Eye (tissue), 1 donor: ENCODE measurements around the gene CTSW.

ENCODE experiments used
- DNase-seq: peaks from one replicate; pipeline ENCODE4 v3.0.0-alpha.2; 2015

CTSW gene

DNA sequence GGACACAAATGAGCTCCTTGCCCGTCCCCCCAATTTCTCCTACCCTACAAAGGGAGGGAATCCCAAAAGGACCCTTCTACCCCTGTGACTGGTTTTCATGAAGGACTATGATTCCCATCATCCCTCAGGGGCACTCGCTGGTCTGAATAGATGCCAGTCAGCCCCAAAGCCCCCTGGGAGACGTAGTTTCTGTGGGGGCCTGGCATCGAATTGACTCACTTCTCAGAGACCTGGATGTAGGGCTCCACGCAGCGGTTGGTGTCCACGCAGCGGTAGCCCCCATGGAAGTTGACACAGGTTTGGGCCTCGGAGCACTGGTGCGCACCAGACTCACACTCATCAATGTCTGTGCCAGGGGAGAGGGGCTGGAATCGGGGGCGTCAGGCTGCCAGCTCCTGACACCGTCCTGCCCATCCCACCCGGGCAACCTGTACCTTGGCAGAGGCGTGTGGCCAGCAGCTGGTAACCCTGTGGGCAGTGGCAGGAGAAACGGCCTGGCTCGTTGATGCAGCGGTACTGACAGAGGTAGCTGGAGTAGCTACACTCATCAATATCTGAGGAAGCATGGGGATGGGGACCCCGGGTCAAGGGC is 11.5 kb upstream of the CTSW start:
- peak; percentile 64 for DNase-seq

DNA sequence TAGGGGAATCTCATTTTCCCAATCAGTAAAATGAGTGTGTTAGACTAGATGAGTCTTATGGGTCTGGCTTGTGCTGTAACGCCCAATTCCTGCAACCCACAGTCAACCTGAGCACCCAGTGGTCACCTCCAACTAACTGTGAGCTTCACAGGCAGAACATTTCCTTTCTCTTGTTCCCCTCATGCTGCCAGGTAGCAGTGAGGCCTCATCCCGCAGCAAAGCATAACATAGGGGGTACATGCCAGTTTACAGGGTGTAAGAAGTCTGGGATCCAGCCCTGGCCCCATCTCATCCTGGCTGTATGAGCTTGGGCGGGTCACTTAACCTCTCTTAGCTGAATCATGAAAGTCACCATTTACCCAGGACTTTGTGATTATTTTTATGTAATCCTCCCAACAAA is 10.7 kb upstream of the CTSW start:
- no peak for DNase-seq

DNA sequence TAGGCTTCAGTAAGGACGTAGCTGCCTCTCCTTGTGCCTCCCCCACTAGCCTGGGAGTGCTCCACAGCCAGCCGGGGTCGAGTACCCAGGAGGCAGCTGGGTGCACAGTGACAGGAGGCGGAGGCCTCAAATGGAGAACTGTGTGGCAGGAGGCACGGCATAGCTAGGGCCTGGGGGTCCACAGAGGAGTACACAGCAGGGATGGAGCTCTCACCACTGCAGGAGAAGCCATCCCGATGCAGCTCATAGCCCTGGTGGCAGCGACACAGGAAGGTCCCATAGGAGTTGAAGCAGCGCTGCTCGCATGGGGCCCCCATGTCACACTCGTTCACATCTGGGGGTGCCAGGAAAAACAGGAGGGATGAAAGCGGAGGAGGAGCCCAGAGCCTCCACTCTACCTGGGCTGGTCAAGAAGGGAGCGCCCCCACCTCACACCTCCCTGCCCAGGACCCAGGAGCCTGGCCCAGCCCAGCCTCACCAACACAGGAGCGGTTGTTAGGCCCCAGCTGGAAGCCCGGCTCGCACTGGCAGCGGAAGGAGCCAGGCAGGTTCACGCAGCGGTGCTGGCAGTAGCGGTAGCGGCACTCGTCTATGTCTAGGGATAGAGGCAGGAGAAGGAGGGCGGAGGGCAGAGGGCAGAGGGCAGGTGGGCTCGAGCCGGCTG is 9.9 kb upstream of the CTSW start:
- no peak for DNase-seq

DNA sequence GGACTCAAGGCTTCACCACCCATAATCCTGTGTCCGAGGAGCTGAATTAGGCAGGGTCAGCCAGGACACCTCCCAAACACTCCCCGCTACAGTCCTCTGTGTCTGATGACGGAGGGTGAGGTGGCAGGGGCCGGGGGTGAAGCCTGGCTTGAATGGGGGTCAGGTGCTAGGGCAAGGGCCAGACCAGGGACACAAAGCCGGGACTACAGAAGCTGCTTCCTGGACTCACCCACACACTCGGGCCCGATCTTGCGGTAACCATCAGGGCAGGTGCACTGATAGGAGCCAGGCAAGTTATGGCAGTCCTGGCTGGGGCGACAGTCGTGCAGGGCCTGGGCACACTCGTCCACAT is 9.4 kb upstream of the CTSW start:
- no peak for DNase-seq

GRCh38 chr11:65870706-65871681 is 8.6 kb upstream of the CTSW start:
- no peak for DNase-seq

GRCh38 chr11:65871811-65872548 is 7.7 kb upstream of the CTSW start:
- DNase-seq: peak; percentile 48

- peak; percentile 62 for DNase-seq
These were observed 6.9 kb upstream of the CTSW start, which contains the start of gene EFEMP2 for GRCh38 chr11:65872586-65873317. Gene EFEMP2, minus strand, starts transcription at chr11:65872800. Its CDS starts 446 bp downstream, at chr11:65872354.

GRCh38 chr11:65873318-65874156 is 6.1 kb upstream of the CTSW start:
- peak; percentile 98 for DNase-seq

DNA sequence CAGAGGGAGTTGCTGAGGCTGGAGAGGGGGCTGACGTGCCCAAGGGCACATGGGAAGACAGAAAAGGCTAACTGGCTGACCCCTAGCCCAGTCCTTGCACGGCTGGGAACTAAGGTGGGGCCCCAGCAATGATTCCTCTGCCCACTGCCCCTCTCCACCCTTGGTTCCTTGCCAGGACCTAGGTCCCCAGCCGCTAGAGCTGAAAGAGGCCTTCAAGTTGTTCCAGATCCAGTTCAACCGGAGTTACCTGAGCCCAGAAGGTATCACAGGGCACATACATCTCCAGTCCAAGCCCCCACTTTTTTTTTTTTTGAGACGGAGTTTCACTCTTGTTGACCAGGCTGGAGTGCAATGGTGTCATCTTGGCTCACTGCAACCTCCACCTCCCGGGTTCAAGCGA is 390 bp downstream of the CTSW start:
- DNase-seq: no peak

- DNase-seq: no peak
These were observed 1.3 kb downstream of the CTSW start for GRCh38 chr11:65880844-65881421.

DNA sequence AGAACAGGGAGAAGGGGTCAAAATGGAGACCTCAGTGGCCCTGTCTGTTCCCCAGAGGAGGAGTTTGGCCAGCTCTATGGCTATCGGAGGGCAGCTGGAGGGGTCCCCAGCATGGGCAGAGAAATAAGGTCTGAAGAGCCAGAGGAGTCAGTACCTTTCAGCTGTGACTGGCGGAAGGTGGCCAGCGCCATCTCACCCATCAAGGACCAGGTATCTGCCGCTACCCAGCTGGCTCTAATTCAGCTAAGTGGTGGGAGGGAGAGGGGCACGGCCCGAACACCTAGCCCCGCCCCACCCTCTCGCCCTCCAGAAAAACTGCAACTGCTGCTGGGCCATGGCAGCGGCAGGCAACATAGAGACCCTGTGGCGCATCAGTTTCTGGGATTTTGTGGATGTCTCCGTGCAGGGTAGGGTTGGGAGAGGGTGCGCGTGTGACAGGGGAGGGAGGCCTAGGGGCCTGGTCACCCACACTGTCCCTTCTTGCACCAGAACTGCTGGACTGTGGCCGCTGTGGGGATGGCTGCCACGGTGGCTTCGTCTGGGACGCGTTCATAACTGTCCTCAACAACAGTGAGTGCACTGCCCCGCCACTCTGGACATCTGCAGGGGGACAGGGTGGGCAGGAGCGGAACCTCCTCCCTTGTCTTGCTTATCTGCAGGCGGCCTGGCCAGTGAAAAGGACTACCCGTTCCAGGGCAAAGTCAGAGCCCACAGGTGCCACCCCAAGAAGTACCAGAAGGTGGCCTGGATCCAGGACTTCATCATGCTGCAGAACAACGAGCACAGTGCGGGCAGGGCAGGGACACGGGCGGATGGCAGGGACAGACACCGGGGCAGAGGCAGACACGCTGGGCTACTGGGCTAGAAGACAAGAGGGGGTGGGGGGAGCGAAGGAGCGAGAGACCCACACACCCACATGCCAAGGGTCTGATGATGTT is 2.8 kb downstream of the CTSW start:
- DNase-seq: no peak

GRCh38 chr11:65883058-65883761 is 3.6 kb downstream of the CTSW start:
- no peak for DNase-seq

GRCh38 chr11:65883786-65884715 is 4.4 kb downstream of the CTSW start:
- DNase-seq: no peak

- peak; percentile 86 for DNase-seq
These were observed 5.1 kb downstream of the CTSW start for GRCh38 chr11:65884716-65885092.

- no peak for DNase-seq
These were observed 5.6 kb downstream of the CTSW start for GRCh38 chr11:65885231-65885630.

DNA sequence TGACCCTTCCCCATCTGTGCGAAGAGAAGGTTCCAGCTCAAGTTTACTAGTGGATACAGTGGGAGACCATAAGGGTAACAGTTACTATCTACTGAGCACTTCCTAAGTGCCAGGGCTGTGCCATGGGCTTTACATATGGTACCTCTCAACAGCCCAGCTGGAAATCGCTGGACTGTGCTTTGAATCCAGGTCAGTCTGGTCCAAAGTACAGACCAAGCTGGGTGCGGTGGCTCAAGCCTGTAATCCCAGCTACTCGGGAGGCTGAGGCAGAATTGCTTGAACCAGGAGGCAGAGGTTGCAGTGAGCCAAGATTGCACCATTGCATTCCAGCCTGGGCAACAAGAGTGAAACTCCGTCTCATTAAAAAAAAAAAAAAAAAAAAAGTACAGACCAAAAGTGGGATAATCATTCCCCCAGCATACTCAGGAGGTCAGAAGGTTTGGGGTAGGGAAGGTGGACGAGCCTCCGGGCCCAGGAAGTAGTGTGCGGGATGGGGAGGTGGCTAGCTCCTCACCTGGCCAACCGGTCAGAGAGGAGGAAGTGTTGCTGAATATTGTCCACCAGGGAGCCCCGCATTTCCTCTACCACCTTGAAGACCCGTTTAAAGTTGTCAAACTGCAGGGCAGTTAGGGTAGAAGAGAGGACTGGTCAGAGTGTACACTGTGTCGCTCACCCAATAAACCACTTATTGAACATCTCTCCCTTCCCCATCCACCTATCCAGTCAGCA is 6.3 kb downstream of the CTSW start:
- DNase-seq: no peak
